NCI-H524 treated with DMSO at 0.1 percent for 48 hours (cell line): ENCODE results near the gene PSMB7.

Experiments used
- DNase-seq: peaks from one replicate; lab custom pipeline; 2025; lab: John Stamatoyannopoulos, UW

Gene PSMB7

DNA sequence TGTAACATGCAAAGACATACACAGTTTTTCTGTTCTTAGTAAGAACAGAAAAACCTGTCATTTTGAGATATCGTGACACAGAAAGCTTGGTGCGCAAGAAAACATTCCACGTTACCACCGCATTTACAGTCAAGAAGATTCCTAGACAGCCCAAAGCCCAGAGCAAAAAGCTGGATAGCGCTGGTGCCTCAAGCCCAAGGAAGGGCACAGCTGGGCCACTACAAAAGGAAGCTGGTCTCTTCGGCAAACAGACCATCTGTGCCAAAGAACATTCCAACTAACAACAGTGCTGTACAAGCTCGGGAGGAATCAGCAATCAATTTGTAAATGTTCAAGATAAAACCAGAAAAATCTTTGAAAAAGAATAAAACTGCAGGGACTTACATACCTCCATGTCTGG, 31.0 kb downstream of the PSMB7 start:
- DNase-seq, result no peak

DNA sequence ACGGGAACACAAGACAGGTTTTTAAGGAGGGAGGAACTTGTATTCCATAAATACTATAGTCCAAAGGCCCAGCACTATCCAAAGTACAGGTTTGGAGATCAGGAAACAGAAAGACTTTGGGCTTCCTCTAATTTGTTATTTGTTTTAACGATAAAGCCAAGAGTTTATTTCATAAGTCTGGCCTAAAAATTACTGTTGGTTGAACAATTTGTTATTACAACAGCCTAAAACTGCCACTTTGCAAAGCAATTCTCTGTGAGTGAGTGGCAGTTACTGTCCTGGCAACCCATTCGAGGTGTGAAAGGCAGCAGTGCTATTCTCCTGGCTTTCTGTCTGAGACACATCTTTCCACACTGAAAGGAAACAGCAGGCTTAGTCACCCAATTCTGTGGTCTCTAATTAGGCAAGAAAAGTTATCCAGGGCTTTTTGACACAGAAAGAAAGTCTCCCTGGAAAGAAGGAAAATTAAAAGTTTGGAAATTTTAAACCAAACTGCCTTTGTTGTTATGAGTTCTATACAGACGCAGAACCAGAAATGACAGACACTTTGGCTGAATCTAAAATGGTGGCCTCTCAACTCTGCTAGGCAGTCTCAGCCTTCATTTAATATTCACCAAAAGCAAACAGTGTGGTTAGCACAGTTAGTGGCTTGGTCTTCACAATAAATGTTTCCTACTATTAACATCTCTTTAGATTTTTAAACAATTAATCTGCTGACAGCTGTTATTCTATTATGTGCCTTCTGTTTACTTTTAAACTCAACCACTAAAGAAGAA, 33.9 kb downstream of the PSMB7 start:
- no peak for DNase-seq

DNA sequence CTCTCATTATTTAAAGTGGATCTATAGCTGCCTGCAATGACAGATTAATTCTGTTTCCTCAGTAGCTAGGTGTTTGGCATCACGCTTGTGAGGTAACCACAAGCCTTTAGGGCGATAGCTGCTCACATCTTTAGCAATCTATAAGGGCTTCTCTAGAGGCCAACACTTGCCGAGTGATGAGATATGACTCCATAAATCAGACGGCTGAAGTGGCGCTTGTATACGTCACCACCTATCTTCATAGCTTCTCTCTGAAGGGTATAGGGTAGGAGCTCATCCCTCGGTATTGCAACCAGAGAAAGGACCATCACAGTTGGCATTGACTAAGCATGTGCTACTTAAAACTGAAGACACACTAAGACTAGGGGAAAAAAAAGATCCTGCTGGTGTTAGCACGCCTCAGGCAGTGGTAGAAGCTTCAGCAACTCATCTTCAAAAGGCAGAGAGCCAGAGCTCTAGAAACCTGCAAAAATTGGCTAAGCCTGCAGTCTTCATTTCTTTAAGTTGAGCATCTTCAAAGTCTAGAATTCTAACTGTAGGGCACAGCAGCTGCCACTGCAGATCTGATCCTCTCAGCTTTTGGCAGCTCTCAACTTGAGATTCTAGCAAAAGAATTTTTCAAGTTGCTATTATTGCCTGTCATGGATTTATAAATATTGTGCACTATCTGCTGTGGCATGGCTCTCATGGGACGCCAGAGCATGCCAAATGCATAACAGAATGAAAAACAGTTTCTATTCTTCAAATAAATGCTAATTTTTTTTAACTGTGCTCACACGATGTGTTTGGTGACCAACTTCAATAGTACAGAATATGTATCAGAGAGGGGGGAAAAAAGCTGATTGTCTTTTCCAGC, 37.5 kb downstream of the PSMB7 start:
- no peak for DNase-seq

DNA sequence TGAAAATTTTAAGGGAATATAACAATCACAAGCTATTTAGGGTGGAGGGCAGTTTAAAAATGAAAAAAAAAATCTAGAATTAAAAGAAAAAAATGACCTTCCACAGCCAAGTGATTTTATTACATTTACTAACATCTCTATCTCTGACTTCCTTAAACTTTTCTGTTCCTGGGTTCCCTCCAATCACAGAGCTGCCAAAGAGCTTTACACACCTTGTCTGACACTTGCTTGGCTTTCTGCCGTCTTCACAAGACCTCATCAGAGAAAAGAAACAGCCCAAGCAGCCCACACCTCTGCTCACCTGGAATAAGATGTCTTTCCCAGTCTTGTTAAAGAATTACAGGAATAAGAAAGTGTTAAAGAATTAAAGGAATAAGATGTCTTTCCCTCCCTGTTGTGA, 38.9 kb downstream of the PSMB7 start:
- DNase-seq, result no peak

DNA sequence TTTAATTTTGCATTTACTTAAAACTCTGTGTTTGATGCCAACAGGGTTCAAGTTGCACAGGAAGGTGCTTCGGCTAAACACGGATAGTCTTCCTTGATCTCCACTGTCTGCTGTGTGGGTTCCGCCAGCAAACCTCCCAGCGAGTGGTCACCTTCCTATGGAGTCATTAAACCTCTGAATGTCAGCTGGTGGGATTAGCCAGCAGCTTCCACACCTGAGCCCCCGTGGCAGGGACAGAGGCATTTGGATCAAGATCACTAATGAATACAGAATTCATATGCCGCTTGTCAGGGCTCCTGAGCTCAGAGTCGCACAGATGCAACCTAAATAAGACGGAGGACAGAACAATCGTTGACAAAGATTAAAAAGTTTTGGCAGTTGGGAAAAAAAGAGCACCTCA, 39.5 kb downstream of the PSMB7 start:
- no peak for DNase-seq

DNA sequence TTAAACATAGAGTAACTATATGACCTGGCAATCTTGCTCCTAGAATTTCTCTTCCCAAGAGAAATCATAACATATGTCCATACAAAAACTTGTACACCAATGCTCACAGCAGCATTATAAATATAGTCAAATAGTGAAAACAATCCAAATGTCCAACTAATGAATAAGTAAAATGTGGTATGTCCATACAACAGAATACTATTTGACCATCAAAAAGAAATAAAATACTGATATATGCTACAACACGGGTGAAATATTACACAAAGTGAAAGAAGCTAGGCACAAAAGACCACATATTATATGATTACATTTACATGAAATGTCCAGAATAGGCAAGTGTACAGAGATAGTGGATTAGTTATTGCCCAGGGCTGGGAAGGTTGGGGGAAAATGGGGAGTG, 41.4 kb downstream of the PSMB7 start:
- DNase-seq, result no peak

DNA sequence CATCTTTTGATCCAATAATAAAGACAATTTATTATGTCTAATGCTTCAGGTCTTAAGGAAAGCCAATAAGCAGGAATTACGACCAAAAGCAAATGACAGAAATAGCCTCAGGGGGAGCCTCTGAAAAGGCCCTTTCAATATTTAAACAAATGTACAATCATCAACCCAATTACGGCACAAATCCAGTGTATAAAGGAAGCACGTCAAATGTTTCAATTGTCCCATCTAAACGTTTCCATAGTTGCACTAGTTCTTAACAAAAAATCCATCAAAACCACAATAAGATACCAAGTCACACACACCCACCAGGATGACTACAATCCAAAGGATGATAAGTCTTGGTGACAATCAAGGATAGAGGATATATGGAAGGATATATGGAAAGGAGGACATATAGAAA, 41.9 kb downstream of the PSMB7 start:
- DNase-seq, result no peak

DNA sequence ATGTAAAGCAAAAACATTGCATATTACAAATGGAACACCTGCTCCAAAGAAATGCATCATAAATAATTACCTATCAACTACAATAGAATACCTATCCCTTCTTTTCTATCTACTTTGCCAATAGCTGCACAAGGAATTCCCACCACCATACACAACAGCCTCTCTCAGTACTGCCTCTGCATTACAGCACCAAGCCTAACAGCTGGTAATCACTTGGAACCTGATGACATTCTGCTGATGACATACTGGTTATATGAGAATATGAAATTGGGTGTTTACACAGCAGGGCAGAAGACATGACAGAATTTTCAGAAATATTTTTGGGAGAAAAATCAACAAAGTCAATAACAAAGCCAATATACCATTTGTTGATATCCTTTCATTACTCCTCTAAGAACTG, 43.2 kb downstream of the PSMB7 start:
- DNase-seq, result no peak

DNA sequence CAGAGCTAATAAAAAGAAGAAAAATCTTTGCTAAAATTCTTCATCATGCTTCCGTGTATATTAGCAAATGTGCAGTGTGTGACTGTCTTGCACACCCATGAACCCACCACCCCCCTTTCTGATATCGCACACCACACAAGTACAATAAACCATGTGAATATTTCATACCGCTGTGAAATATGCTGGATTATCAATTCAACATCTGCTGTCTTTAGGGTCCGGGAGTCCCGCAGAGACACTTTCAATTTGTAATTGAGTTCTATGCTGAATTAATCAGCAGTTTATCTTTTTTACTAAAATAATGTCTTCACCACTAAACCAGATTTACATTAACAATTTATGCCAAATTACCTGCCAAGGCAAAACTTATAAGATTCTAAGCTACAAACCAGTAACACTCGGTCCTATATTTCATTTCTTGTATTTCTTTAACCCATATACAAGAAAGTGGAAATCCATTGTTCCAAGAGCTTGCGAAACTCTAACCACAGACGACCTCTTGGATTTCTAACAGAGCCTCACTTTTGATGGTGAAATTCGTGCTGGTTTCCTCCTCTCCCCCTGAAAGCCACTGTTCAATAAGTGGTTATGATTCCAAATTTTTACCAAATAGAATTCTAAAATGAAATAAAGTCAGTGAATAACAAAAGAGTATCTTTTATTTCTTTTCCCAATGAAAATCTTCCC, 44.2 kb downstream of the PSMB7 start:
- no peak for DNase-seq

DNA sequence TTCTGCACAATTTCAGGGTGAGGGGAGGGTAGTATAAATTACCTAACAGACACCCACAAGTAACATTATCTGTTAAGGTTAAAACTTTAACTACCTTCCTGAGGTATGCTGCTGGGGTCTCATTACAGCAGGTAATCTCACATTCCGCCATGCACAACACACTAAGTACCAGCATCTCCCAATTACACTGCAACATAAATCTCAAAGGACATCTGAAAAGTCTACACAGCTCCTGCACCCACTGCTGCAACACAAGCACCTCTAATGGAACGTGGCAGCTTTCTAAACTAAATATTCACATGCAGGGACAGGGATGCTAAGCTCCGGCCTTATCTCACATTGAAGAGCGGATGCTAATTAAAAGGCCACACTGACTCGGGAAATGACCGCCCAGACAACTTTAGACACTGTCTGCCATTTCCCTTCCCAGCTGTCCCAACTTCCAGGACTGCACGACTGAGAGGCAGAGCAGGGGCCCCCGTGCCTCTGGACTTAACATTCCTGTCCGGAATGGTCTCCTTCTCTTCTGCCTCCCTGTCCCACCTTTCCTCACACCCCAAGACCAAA, 45.9 kb downstream of the PSMB7 start:
- DNase-seq, result no peak

DNA sequence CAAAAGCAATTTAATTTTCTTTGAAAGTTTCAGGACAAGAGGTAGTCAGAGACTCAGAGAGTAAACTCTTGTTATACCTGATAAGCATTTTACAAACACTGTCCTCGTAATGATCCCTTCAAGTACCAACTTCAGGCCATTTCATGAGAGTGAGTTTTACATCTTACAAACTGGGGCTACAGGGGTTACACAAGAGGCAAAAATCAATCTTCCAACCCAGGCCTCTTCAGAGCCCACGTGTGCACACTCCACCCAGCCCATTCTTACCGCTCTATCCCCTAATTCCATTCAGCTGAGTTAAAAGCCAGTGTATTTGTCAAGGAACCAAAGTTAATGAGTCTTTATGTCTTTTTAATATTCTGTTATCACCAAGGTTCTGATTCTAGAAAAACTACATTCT, 46.5 kb downstream of the PSMB7 start:
- no peak for DNase-seq

DNA sequence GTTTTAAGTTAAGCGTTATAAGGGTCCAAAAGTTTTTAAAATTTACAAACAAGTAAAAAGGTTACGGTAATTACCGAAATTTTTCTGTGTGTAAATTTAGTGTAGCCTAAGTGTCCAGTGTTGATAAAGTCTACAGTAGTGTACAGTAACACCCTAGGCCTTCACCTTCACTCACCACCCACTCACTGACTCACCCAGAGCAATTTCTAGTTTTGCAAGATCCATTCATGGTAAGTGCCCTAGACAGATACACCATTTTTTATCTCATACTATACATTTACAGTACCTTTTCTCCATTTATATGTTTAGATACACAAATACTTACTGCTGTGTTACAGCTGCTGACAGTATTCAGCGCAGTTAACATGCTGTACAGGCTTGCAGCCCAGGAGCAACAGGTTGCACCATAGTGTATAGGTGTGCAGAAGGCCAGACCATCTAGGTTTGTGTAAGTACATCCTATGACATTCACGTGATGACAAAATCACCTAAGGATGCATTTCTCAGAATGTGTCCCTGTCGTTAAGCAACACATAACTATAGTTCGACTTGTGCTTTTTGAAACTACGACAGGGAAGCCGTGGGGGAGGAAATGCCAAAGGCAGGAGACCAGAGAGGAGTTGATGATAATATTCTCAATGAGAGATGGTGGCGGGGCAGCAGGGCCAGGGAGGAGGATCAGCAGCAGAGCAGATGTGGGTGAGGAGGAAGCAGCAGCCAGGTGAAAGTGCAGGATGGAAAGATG, 48.6 kb downstream of the PSMB7 start:
- no peak for DNase-seq

DNA sequence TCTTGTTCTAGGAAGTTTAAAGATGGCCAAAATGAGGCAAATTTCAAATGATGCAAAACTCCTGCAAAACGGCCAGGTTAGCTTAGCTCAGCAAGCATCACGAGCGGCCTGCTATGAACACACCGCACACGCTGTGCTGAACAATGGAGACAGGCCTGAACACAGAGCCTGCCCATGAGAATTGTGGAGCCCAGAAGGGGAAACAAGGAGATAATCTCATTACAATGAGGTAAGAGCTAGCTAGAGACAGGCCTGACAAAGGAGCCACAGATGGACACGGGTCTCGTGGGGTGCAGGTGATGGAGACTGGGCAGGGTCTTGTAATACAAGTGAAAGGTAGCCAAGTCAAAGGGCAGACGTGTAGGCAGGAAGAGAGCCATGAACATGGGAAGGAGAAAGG, 50.2 kb downstream of the PSMB7 start:
- peak; percentile 15 for DNase-seq

DNA sequence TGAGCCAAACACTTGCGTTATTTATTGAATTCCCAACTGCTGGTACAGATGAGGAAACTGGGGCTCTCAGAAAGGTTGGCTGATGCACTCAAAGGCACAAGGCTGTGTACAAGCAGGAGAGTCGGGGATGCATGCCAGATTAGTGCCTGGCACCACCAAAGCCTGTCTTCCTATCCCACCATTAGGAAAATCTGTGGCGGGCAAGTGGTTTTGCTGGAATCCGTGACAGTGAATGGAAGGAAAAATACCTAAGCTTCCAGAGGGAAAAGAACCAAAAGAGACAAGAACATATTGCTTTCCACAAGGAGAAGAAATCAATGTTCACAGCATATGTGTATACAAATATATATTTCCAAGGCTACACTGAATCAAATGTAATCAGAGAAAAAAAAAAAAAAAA, 51.1 kb downstream of the PSMB7 start:
- DNase-seq, result no peak

DNA sequence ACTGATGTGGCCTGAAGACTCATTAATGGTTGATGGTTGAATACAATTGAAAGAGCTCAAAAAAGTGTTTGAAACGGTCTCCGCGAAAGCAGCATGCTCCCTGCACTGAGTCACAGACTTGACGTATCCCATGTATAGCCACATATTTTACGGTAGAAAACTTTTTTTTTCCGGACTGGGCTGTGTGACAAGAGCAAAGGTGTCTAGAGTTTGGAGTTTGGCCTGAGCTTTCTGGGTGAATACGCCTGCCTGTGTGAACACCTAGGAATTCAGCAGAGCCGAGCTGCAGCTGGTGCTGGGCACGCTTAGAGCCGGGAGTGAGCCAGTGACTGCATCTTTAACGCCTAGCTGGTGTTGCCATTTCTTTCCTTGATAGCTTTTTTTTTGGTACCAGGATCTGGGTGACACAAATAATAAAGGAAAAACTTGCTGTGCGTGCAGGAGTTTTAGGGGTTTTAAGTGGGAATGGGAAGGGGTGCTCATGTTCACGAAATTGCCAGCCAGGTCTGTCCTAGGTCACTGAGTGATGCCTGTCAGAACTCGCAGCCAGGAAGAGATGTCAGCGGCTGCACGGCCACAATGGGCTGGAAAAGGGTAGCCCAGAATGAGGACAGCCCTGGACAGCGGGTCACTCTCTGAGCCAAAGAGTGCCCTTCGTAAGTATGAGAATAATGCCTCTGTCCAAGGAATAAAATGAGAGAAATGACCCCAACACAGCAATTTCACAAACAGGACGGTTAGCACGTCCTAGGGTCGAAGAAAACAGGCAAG, 51.7 kb downstream of the PSMB7 start:
- no peak for DNase-seq

DNA sequence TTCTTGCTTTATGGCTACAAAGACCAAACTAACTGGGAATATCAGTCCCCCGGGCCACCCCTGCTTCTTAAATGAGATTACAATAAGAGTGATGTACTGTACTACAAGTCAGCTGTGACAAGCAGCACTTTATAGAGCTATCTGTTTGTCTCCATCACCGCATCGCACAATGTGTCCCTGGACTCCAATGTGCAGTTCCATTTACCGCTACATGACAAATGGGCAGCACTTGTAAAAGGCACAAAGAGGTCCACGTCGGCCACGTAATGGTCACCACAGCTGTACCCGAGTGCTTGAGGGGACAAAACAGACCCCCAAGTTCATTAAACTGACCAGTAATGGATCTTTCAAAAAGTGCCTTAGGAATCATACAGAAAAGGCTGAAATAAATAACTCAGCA, 54.1 kb downstream of the PSMB7 start:
- no peak for DNase-seq

DNA sequence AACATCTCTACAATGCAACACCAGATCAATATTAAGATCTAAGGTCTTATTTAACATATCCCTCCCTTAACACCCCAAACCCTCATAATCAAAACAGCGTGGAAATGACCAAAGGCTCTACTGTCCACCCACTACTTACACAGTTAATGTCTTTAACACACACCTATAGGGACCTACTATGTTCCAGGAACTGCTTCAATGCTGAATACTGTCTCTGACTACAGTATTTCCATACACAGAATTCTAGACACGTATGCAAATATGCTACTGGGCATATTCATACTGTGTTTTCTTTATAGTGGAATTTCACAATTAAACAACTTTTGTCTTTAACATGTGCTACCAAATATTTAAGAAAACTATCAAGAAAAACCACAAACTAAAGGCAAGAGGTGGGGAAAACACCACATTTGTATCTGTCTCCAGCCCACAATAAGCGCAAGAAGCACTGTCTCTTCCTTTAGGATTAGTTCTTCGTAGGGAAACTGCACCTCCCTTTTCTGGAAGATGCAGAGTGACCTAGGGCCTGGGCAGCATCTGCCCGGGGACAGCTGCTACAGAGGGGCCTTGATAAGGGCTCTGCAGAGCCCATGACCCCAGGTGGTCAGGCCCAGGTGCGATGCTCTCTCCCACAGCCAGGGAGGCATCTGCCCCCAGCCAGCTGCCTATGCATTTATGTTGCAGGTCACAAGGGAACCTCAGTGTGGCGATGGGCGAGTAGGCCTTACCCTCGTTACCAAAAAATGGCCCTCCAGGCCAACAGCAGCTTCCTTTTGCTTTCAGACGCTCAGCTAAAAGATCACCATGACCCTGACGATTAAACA, 55.2 kb downstream of the PSMB7 start:
- DNase-seq, result no peak

DNA sequence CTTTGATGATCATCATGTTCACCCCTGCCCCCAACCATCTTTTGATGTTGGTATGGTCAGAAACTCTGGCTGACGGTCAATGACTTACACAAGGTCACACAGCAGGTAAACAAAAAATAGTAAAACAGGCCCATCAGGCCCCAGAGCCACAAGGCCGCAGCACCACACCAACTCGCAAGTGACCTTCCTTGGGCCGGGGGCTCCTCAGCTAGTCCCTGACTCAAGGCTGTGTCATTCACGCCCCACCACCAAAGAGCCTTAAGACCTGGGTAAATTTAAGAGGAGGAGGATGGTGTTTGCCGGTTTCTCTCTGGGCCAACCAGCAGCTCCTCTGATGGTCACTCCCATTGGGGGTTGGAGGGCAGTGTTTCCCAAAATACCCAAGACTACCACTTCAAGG, 55.8 kb downstream of the PSMB7 start:
- DNase-seq, result no peak

DNA sequence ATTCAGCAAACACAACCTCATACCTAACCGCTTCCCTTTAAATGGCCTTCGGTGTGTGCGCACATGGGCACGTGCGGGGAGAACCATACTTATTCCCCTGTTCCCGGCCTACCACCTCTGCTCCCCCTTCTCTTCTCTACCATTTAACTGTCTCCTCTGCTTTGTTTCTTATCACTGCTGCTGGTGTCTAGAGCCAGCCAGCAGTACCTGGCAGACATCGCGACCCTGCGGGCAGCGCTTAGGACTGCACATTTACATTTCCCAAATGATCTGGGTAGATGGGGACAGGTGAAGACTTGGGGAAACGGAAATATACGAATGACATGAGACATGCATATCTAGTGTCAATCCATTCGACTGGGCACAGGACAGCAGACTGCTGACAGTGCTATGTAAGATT, 56.6 kb downstream of the PSMB7 start:
- no peak for DNase-seq

DNA sequence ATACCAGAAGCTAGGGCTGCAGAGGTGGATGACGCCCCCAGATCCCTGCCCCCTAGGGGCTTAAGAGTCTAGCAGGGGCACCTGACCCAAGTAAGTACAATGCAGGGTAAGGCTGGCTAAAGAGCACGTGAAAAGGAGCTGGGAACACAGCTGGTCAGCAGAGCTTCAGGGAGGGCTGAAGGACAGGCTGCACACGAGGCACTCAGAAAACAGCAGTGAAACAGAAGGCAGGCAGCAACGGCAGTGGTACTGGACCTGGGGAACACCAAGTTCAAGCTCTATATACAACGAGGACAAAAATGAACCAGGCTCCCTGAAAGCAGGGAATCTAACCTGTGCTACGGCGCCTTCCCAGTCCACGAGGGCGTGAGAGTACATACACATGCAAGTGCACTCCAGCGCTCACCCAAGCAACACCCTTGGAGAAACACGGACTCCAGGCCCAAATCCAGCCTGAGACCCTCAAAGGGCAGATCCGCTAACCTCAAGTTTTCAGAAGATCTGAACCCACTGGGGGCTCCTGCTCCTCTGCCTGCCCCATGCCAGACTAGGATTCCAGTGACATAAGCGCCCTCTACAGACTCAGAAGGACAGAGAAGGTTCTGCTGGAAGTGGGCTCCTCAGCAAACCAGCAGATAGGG, 57.4 kb downstream of the PSMB7 start:
- peak; percentile 87 for DNase-seq
